H1 (cell line): ENCODE measurements around the gene PIM2. TPM values are rescaled to one million over a fixed set of nuclear protein-coding genes. Genes with fewer than 3 reads are reported as not detected.

Experiments
- EGR1 ChIP-seq: IDR thresholded peaks from 2 replicates; pipeline ENCODE4 v1.6.1; 2011; ENCODE audit warnings: low read depth, low read length, borderline replicate concordance
- HDAC6 ChIP-seq: IDR thresholded peaks from one replicate; pipeline ENCODE4 v1.7.1; 2012; ENCODE audit warnings: low read depth, mild to moderate bottlenecking, inconsistent platforms, low read length, moderate library complexity
- RXRA ChIP-seq: IDR thresholded peaks from 2 replicates; pipeline ENCODE4 v1.6.1; 2011; ENCODE audit warnings: low read depth, mild to moderate bottlenecking, low read length, moderate library complexity; ENCODE audit not compliant: insufficient read depth
- SIX5 ChIP-seq: IDR thresholded peaks from 2 replicates; pipeline ENCODE4 v1.6.1; 2011; ENCODE audit warnings: mild to moderate bottlenecking, low read depth, low read length
- SP1 ChIP-seq: IDR thresholded peaks from 2 replicates; pipeline ENCODE4 v1.6.1; 2011; ENCODE audit warnings: low read depth, low read length
- SUZ12 ChIP-seq: fragments of 200-600 bp; sonication (generic); IDR thresholded peaks from 2 replicates; pipeline ENCODE4 v1.6.1; 2012; ENCODE audit warnings: mild to moderate bottlenecking, inconsistent platforms, low read length, moderate library complexity, mixed read lengths
- TEAD4 ChIP-seq: IDR thresholded peaks from 2 replicates; pipeline ENCODE4 v1.6.1; 2012; ENCODE audit warnings: low read depth, low read length, inconsistent platforms, mixed read lengths
- ZNF274 ChIP-seq: IDR thresholded peaks from 2 replicates; pipeline ENCODE4 v1.7.0; 2012; ENCODE audit warnings: low read length, borderline replicate concordance; ENCODE audit errors: extremely low read depth
- polyA plus RNA-seq, 7 experiments: library from polyadenylated mRNA; depleted of rRNA in 3 of 7; stranded (reverse) in 5 of 7; unstranded in 2 of 7; fragments of >200 nt in 5 of 7; fragments of 200-250 nt in 2 of 7; gene quantifications; 1 replicate in 5 of 7; 2 replicates in 1 of 7; 4 replicates in 1 of 7; pipeline versions ENCODE4 v1.2.1 to v1.2.3, GENCODE V29; 2011 to 2013; ENCODE audit warnings: missing spikeins in 2 of 7, mixed read lengths in 2 of 7
- total RNA-seq: library from RNA; stranded (reverse); fragmentation: NEBNext Ultra II Directional; extraction: Animal tissue kit (Norgen Biotek cat#: 25700); gene quantifications from 2 replicates; pipeline ENCODE4 v1.2.1, GENCODE V29; 2021
- TF ChIP-seq, protein P1 (sequence below): IDR thresholded peaks from 2 replicates; pipeline ENCODE4 v1.6.1; 2012; ENCODE audit warnings: low read length, inconsistent platforms

The PIM2 gene
- total and polyA plus RNA-seq, 2 of the 8 experiments (the other 6 are each of a cell fraction or from before 2014, with no cell fraction given) = 180 to 203 TPM

GRCh38 chrX:48927736-48928382, 9.0 kb upstream of the PIM2 start (continued):
- TF ChIP-seq, protein P1, sequence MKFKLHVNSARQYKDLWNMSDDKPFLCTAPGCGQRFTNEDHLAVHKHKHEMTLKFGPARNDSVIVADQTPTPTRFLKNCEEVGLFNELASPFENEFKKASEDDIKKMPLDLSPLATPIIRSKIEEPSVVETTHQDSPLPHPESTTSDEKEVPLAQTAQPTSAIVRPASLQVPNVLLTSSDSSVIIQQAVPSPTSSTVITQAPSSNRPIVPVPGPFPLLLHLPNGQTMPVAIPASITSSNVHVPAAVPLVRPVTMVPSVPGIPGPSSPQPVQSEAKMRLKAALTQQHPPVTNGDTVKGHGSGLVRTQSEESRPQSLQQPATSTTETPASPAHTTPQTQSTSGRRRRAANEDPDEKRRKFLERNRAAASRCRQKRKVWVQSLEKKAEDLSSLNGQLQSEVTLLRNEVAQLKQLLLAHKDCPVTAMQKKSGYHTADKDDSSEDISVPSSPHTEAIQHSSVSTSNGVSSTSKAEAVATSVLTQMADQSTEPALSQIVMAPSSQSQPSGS = no peak
- no peak for TF ChIP-seq SIX5
- no peak for TF ChIP-seq TEAD4
- peak; percentile 64; the same call in 1 of the 2 replicates for TF ChIP-seq SP1
- no peak for TF ChIP-seq EGR1
- no peak for TF ChIP-seq HDAC6
- TF ChIP-seq SUZ12 = no peak
- TF ChIP-seq RXRA = no peak
- no peak for TF ChIP-seq ZNF274
